Gastrocnemius medialis (tissue), 4 donors: ENCODE measurements around the gene UPK1A. TPM values are rescaled to one million over a fixed set of nuclear protein-coding genes. Genes with fewer than 3 reads are reported as not detected.

ENCODE experiments used
- ATAC-seq, 2 donors: fragments of 150-250 bp; one replicate each; pipeline ENCODE4 v1.9.1; 2016
- DNase-seq, 2 donors: peaks; one replicate each; pipeline ENCODE4 v3.0.0-alpha.2; 2019
- H3K27ac ChIP-seq, 4 donors: fragments of 200-600 bp; sonication (generic); 1 replicate in 1 of 4; 2 replicates in 3 of 4; pipeline ENCODE4 v1.5.1; 2016 to 2018; ENCODE audit warnings: mild to moderate bottlenecking in 2 of 4, moderate library complexity in 1 of 4
- H3K27me3 ChIP-seq, 3 donors: fragments of 200-600 bp; sonication (generic) in 2 of 3; 1 replicate in 1 of 3; 2 replicates in 2 of 3; pipeline versions ENCODE4 v1.5.1 to v1.6.0; 2016 to 2019; ENCODE audit warnings: mild to moderate bottlenecking in 1 of 3, moderate library complexity in 1 of 3
- H3K36me3 ChIP-seq, 2 donors: fragments of 200-600 bp; sonication (generic) in 1 of 2; one replicate each; pipeline ENCODE4 v1.5.1; 2017 to 2018
- H3K4me1 ChIP-seq, 2 donors: fragments of 200-600 bp; sonication (generic) in 1 of 2; one replicate each; pipeline ENCODE4 v1.5.1; 2016 to 2017; ENCODE audit warnings: mild to moderate bottlenecking in 2 of 2
- H3K4me3 ChIP-seq, 4 donors: fragments of 200-600 bp; sonication (generic) in 3 of 4; 1 replicate in 1 of 4; 2 replicates in 3 of 4; pipeline ENCODE4 v1.5.1; 2016 to 2019; ENCODE audit warnings: mild to moderate bottlenecking in 2 of 4
- H3K9me3 ChIP-seq, 3 donors: fragments of 200-600 bp; sonication (generic) in 2 of 3; 1 replicate in 1 of 3; 2 replicates in 2 of 3; pipeline ENCODE4 v1.5.1; 2016 to 2019
- POLR2A ChIP-seq, 2 donors: fragments of 450-650 bp; IDR thresholded peaks; one replicate each; pipeline ENCODE4 v1.6.1; 2017; ENCODE audit warnings: antibody characterized with exemption in 2 of 2, mild to moderate bottlenecking in 2 of 2, moderate library complexity in 2 of 2
- in situ Hi-C, 4 donors: fragments of 200-750 bp; cut with MboI; loops; one replicate each; pipeline versions ENCODE4 v1.15.0 to v1.8.0; 2017; ENCODE audit warnings: low sequenced_read_pairs in 4 of 4
- intact Hi-C: fragments of 100-400 bp; cut with DNase I; formaldehyde crosslinking; loops from one replicate; pipeline ENCODE4 v1.15.1; 2023; ENCODE audit warnings: low total_unique reads
- total RNA-seq, 4 donors: library from RNA; depleted of rRNA; stranded (reverse); fragments of >200 nt; gene quantifications; one replicate each; pipeline versions ENCODE4 v1.1.0 to v1.2.3, GENCODE V29; 2016
- TF ChIP-seq, protein P1 (sequence below), 5 experiments: fragments of 450-650 bp in 3 of 5; fragments of 200-600 bp in 2 of 5; sonication (generic) in 2 of 5; IDR thresholded peaks in 4 of 5; conservative IDR thresholded peaks in 1 of 5; 1 replicate in 4 of 5; 2 replicates in 1 of 5; pipeline ENCODE4 v1.5.1; 2016 to 2019; ENCODE audit warnings: antibody characterized with exemption in 5 of 5, mild to moderate bottlenecking in 3 of 5, moderate library complexity in 3 of 5

Gene UPK1A
- total RNA-seq, 4 donors from 2014 or later, result not detected

- TF ChIP-seq, protein P1, sequence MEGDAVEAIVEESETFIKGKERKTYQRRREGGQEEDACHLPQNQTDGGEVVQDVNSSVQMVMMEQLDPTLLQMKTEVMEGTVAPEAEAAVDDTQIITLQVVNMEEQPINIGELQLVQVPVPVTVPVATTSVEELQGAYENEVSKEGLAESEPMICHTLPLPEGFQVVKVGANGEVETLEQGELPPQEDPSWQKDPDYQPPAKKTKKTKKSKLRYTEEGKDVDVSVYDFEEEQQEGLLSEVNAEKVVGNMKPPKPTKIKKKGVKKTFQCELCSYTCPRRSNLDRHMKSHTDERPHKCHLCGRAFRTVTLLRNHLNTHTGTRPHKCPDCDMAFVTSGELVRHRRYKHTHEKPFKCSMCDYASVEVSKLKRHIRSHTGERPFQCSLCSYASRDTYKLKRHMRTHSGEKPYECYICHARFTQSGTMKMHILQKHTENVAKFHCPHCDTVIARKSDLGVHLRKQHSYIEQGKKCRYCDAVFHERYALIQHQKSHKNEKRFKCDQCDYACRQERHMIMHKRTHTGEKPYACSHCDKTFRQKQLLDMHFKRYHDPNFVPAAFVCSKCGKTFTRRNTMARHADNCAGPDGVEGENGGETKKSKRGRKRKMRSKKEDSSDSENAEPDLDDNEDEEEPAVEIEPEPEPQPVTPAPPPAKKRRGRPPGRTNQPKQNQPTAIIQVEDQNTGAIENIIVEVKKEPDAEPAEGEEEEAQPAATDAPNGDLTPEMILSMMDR (IDR thresholded peaks at IDR 0.05 in 4 of 5, conservative IDR thresholded peaks at IDR 0.05 in 1 of 5), result no peak
- TF ChIP-seq POLR2A (IDR thresholded peaks at IDR 0.05), result no peak
- Histone ChIP-seq H3K27me3 (peaks cover 0 to 2% (median 0%) of the 10 kb centered on the region in 3 donors), H3K4me1 (no peaks in the 10 kb centered on the region), H3K27ac (no peak overlapping the region), H3K4me3 (no peak overlapping the region), H3K36me3 (no peaks in the 10 kb centered on the region), H3K9me3 (no peaks in the 10 kb centered on the region)
- intact Hi-C loops (loop anchor here (2.0 kb wide), 1 partner anchor 47 kb away; no protein-coding TSS in a partner anchor), in situ Hi-C loops (no loop called here)
- ATAC-seq (no peak), DNase-seq (no peak)
These were observed 25.7 kb downstream of the UPK1A start for GRCh38 chr19:35692010-35692409.

DNA sequence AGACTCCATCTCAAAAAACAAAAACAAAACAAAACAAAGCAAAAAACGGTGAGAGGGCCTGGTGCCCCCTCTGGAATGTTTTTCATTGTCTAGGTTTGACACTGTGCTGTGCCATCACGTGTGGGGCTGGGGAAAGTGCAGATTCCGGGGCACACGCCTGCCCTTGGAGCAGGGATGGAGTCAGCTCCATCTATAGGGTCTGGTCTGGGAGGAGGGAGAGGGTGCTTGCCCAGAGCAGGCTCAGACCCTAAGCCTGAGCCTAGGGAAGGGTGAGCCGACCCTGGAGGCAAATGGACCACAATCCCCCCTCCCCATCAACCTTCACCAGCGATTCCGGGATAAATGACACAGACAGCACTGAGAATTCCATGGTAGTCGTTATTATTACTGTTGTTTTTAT, 27.1 kb downstream of the UPK1A start:
- Histone ChIP-seq H3K4me3 (no peak overlapping the region), H3K27ac (no peak overlapping the region), H3K27me3 (peaks cover 0 to 2% (median 0%) of the 10 kb centered on the region in 3 donors), H3K36me3 (no peaks in the 10 kb centered on the region), H3K4me1 (no peaks in the 10 kb centered on the region), H3K9me3 (no peaks in the 10 kb centered on the region)
- intact Hi-C loops (loop anchor here (1.0 to 2.0 kb wide), 3 partner anchors 24 to 238 kb away; no protein-coding TSS in a partner anchor), in situ Hi-C loops (no loop called here)
- TF ChIP-seq, protein P1 (IDR thresholded peaks at IDR 0.05 in 4 of 5, conservative IDR thresholded peaks at IDR 0.05 in 1 of 5), result no peak
- no peak for TF ChIP-seq POLR2A (IDR thresholded peaks at IDR 0.05)
- peak in 1 of 2 donors; percentile 20 for ATAC-seq
- DNase-seq, result no peak

DNA sequence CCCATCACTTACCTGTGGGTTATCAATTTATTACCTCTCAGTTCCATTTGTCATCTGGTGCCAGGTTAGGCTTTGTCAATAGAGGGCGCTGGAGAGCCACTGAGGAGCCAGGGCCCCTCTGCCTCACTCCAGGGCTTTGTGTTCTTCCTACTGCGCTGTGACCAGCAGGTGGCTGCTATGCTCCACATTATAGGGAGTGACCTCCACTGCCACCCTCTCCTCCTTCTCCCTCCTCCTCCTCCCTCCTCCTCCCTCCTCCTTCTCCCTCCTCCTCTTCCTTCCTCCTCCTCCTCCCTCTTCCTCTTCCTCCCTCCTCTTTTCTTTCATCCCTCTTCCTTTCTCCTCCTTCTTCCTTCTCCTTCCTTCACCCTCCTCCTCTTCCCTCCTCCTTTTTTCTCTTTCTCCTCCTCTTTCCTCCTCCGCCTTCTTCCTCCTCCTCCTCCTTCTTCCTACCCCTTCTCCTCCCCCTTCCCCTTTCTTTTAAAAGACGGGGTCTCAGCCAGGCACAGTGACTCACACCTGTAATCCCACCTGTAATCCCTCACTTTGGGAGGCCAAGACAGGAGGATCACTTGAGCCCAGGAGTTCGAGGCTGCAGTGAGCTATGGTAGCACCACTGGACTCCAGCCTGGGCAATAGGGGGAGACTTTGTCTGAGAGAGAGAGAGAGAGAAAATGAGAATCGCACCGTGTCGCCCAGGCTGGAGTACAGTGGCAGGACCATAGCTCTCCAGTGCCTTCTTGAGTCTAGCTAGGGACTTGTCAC, 27.7 kb downstream of the UPK1A start:
- no peak overlapping the region for H3K27ac ChIP-seq
- H3K27me3 ChIP-seq, result peaks cover 0 to 2% (median 0%) of the 10 kb centered on the region in 3 donors
- no peak overlapping the region for H3K4me3 ChIP-seq
- H3K4me1 ChIP-seq, result no peaks in the 10 kb centered on the region
- in situ Hi-C loops (no loop called here), intact Hi-C loops (loop anchor here (1.0 to 2.0 kb wide), 3 partner anchors 23 to 237 kb away; no protein-coding TSS in a partner anchor)
- no peaks in the 10 kb centered on the region for H3K9me3 ChIP-seq
- DNase-seq (peak; percentile 71 to 86), ATAC-seq (peak; percentile 100)
- no peak for TF ChIP-seq POLR2A (IDR thresholded peaks at IDR 0.05)
- TF ChIP-seq, protein P1 (IDR thresholded peaks at IDR 0.05 in 4 of 5, conservative IDR thresholded peaks at IDR 0.05 in 1 of 5), result peak; percentile 94 to 98 (median 97)
- H3K36me3 ChIP-seq, result no peaks in the 10 kb centered on the region

DNA sequence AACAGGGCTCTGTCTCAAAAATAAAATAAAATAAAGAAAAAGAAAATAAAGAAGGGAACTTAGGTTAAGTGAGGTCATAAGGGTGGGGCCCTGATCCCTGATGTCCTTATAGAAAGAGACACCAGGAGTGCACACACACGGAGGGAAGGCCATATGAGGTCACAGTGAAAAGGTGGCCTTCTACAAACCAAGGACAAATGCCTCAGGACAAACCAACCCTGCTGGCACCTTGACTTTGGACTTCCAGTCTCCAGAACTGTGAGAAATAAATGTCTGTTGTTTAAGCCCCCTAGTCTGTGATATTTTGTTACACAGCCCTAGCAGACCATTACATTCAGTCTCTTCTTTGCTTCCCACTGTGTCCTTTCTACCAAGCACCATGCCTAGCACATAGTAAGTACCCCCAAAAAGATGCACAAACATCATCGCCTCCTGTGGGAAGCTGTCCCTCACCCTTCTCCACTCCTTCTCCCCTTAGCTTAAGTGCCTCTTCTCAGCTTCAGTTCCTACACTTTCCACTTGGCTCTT, 29.6 kb downstream of the UPK1A start:
- no peaks in the 10 kb centered on the region for H3K4me1 ChIP-seq
- H3K27me3 ChIP-seq, result no peaks in the 10 kb centered on the region
- H3K4me3 ChIP-seq, result no peak overlapping the region
- intact Hi-C loops (no loop called here), in situ Hi-C loops (no loop called here)
- no peak overlapping the region for H3K27ac ChIP-seq
- no peaks in the 10 kb centered on the region for H3K9me3 ChIP-seq
- ATAC-seq (no peak), DNase-seq (no peak)
- H3K36me3 ChIP-seq, result no peaks in the 10 kb centered on the region
- TF ChIP-seq, protein P1 (IDR thresholded peaks at IDR 0.05 in 4 of 5, conservative IDR thresholded peaks at IDR 0.05 in 1 of 5), result no peak
- no peak for TF ChIP-seq POLR2A (IDR thresholded peaks at IDR 0.05)
